Body of pancreas (tissue), 4 donors: ENCODE results near the gene ZNF213. TPM values are rescaled to one million over a fixed set of nuclear protein-coding genes. Genes with fewer than 3 reads are reported as not detected.
A peak's percentile ranks its signal among the peaks of the same experiment; 100 is the strongest.

Source experiments
- ATAC-seq: fragments of 150-250 bp; one replicate; pipeline ENCODE4 v1.9.1; 2016
- DNase-seq, 4 donors: peaks; one replicate each; pipeline ENCODE4 v3.0.0-alpha.2; 2019
- H3K27ac ChIP-seq, 4 donors: fragments of 200-600 bp; sonication (generic); 1 replicate in 3 of 4; 2 replicates in 1 of 4; pipeline versions ENCODE4 v1.5.1 to v1.6.1; 2016 to 2019; ENCODE audit warnings: mild to moderate bottlenecking in 1 of 4, mixed read lengths in 1 of 4, moderate library complexity in 1 of 4
- H3K27me3 ChIP-seq, 2 donors: fragments of 200-600 bp; sonication (generic); one replicate each; pipeline ENCODE4 v1.6.0; 2016; ENCODE audit warnings: mild to moderate bottlenecking in 1 of 2
- H3K36me3 ChIP-seq, 2 donors: fragments of 200-600 bp; sonication (generic); replicated peaks in 1 of 2; 2 replicates each; pipeline ENCODE4 v1.5.1; 2016; ENCODE audit warnings: low read depth in 2 of 2; ENCODE audit not compliant: insufficient read depth in 1 of 2
- H3K4me1 ChIP-seq: fragments of 200-600 bp; sonication (generic); one replicate; pipeline ENCODE4 v1.6.0; 2016
- H3K4me3 ChIP-seq, 2 donors: fragments of 200-600 bp; sonication (generic); 1 replicate in 1 of 2; 2 replicates in 1 of 2; pipeline ENCODE4 v1.5.1; 2016 to 2019
- H3K9me3 ChIP-seq, 3 donors: fragments of 200-600 bp; sonication (generic); 1 replicate in 2 of 3; 2 replicates in 1 of 3; pipeline ENCODE4 v1.5.1; 2016
- POLR2A ChIP-seq, 3 donors: fragments of 450-650 bp; IDR thresholded peaks; one replicate each; pipeline ENCODE4 v1.6.1; 2016; ENCODE audit warnings: antibody characterized with exemption in 3 of 3, mild to moderate bottlenecking in 2 of 3
- WGBS, 2 donors: methylation state at CpG; one replicate each; pipeline ENCODE4 v1.1.5; 2017; 5-methylcytosine and 5-hydroxymethylcytosine counted together
- intact Hi-C: fragments of 100-400 bp; cut with DNase I; formaldehyde crosslinking; loops from one replicate; pipeline ENCODE4 v1.15.1; 2023
- total RNA-seq, 2 donors: library from RNA; depleted of rRNA; stranded (reverse); fragments of >200 nt; gene quantifications; one replicate each; pipeline ENCODE4 v1.1.0, GENCODE V29; 2016
- TF ChIP-seq, protein P1 (sequence below), 7 experiments: fragments of 450-650 bp in 4 of 7; fragments of 200-600 bp in 3 of 7; sonication (generic) in 3 of 7; IDR thresholded peaks; one replicate each; pipeline ENCODE4 v1.5.1; 2016 to 2019; ENCODE audit warnings: antibody characterized with exemption in 7 of 7

The ZNF213 gene
- total RNA-seq, 2 donors from 2014 or later: 12.5 to 21.4 TPM

GRCh38 chr16:3101018-3101840 is 33.6 kb upstream of the ZNF213 start:
- peak overlapping the region in 2 of 4 donors; percentile 23 to 39 for H3K27ac ChIP-seq
- H3K9me3 ChIP-seq: no peaks in the 10 kb centered on the region
- peak in 1 of 4 donors; percentile 26 for DNase-seq
- H3K4me1 ChIP-seq: peaks cover 22% of the 10 kb centered on the region
- no peak for ATAC-seq
- no peaks in the 10 kb centered on the region for H3K36me3 ChIP-seq
- H3K4me3 ChIP-seq: no peak overlapping the region
- WGBS, 2 donors: 47 to 53% methylated on average over 28 to 29 of the region's 29 CpGs
- intact Hi-C loops: no loop called here
- no peaks in the 10 kb centered on the region for H3K27me3 ChIP-seq
- TF ChIP-seq, protein P1, sequence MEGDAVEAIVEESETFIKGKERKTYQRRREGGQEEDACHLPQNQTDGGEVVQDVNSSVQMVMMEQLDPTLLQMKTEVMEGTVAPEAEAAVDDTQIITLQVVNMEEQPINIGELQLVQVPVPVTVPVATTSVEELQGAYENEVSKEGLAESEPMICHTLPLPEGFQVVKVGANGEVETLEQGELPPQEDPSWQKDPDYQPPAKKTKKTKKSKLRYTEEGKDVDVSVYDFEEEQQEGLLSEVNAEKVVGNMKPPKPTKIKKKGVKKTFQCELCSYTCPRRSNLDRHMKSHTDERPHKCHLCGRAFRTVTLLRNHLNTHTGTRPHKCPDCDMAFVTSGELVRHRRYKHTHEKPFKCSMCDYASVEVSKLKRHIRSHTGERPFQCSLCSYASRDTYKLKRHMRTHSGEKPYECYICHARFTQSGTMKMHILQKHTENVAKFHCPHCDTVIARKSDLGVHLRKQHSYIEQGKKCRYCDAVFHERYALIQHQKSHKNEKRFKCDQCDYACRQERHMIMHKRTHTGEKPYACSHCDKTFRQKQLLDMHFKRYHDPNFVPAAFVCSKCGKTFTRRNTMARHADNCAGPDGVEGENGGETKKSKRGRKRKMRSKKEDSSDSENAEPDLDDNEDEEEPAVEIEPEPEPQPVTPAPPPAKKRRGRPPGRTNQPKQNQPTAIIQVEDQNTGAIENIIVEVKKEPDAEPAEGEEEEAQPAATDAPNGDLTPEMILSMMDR (IDR thresholded peaks at IDR 0.05): peak in 6 of 7 experiments; percentile 22 to 48 (median 36)
- no peak for TF ChIP-seq POLR2A (IDR thresholded peaks at IDR 0.05)

- DNase-seq: no peak
- ATAC-seq: no peak
- Histone ChIP-seq H3K9me3 (no peaks in the 10 kb centered on the region), H3K4me1 (peaks cover 24% of the 10 kb centered on the region), H3K27ac (peak overlapping the region in 2 of 4 donors; percentile 15 to 23), H3K27me3 (no peaks in the 10 kb centered on the region), H3K4me3 (no peak overlapping the region), H3K36me3 (no peaks in the 10 kb centered on the region)
- TF ChIP-seq POLR2A (IDR thresholded peaks at IDR 0.05): no peak
- TF ChIP-seq, protein P1 (IDR thresholded peaks at IDR 0.05): no peak
- intact Hi-C loops: no loop called here
- 66 to 67% methylated on average over 26 to 27 of the region's 27 CpGs for WGBS, 2 donors
Measured at GRCh38 chr16:3101841-3102470, 32.9 kb upstream of the ZNF213 start.

DNA sequence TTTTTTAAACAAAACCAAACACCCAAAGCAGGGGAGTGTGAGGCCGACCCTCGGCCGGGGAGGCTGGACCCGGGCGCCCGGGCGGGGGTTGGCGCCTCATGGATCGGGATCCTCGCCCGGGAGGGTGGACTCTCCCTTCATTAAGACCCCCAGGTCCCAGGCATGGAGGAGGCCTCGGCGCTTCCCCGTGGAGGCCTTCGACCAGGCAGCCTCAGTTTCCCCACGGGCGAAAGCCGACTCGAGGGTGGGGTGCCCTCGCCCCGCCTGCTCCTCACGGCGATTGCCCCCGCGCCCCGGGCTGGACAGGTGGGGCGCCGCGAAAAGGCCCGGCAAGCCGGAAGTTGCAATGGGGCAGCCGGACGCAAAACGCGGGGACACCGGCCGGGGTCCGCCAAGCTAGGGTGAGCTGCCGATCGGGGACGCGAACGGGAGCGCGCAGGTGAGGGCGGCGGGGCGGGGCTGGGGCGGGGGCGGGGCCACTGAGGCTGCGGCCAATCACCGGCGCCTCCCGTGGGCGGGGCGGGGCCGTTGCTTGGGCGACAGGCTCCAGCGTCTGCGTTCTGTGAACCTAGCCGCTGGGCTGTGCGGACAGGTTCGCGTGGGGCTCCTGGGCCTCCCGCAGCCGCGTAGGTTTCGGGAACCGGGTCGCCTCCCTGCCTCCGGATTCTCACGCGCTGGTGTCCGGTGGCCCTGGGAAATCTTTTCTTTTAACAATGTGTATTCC is 28.5 kb upstream of the ZNF213 start:
- H3K36me3 ChIP-seq: no peaks in the 10 kb centered on the region
- peak overlapping the region; percentile 80 to 90 (median 86) for H3K27ac ChIP-seq
- H3K4me1 ChIP-seq: peaks cover 12% of the 10 kb centered on the region
- H3K9me3 ChIP-seq: no peaks in the 10 kb centered on the region
- peak overlapping the region; percentile 14 to 55 for H3K4me3 ChIP-seq
- intact Hi-C loops: no loop called here
- 0 to 1% methylated on average over 17 to 74 of the region's 74 CpGs for WGBS, 2 donors
- ATAC-seq (peak; percentile 97), DNase-seq (peak; percentile 95 to 97 (median 96))
- H3K27me3 ChIP-seq: no peaks in the 10 kb centered on the region
- TF ChIP-seq, protein P1 (IDR thresholded peaks at IDR 0.05): no peak
- TF ChIP-seq POLR2A (IDR thresholded peaks at IDR 0.05): peak; percentile 33 to 88 (median 87)

DNA sequence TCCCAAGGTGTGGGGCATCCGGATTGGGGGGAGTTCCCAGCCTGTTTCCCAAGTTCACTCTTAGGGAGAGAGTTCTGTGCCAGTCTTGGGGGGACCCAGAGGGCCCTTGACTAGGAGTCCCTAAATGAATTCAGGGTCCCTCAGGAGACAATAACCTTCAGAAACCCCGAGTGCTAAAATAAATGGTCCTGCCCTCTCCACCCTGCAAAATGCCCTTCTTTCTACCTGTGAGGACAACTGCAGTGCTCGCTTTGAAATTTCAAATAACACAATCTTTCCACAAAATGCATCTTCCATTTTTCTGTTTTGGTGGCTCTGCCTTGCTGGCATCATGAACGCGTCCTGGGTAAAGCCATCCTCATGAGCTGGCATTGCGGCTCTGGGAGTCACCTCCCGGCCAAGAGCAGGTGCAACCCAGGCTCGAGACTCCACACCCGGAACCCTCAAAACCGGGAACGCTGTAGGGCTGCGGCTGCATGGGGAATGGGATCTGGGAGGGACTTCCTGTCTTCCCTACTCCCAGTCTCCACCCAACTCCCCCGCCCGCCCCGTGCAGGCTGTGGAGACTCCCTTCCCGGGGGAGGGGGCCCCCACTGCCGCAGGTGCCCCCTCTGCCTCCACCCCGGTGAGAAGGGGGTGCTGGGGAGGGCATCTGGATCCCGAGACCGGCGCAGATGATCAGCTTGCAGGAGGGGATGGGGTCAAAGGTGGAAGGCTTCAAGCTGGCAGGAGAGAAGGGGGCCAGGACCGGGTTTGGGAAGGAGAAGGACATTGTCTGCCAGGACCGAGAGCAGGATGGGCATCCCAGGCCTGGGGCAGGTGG is 22.6 kb upstream of the ZNF213 start, which contains the start of gene ZNF205:
ZNF205 (plus strand) TSS at position 529 of the 823 bp plus-strand sequence. CDS start 845 bp downstream, outside the sequence.
- no peaks in the 10 kb centered on the region for H3K9me3 ChIP-seq
- H3K4me3 ChIP-seq: peak within 1 kb of the TSS; percentile 51 to 68
- H3K36me3 ChIP-seq: no peaks in the 10 kb centered on the region
- H3K27me3 ChIP-seq: no peaks in the 10 kb centered on the region
- peak; percentile 95 for ATAC-seq
- WGBS, 2 donors: 7 to 8% methylated on average over 19 to 22 of the region's 23 CpGs
- TF ChIP-seq, protein P1 (IDR thresholded peaks at IDR 0.05): peak in 3 of 7 experiments; percentile 3 to 8 (median 8)
- TF ChIP-seq POLR2A (IDR thresholded peaks at IDR 0.05): peak in 2 of 3 donors; percentile 30 to 48
- DNase-seq: peak; percentile 83 to 86 (median 86)
- peaks cover 31% of the 10 kb centered on the region for H3K4me1 ChIP-seq
- peak within 1 kb of the TSS in 3 of 4 donors; percentile 38 to 69 (median 56) for H3K27ac ChIP-seq
- intact Hi-C loops: loop anchor here (10.0 kb wide), 1 partner anchor 57 kb away; no protein-coding TSS in a partner anchor
